SK-N-SH treated with all-trans-retinoic acid at 6 μM for 48 hours (cell line): ENCODE results near the gene SMTN.

ENCODE experiments used
- ARNTL ChIP-seq: fragments of 450-650 bp; formaldehyde crosslinking; IDR thresholded peaks from 2 replicates; pipeline ENCODE4 v1.5.0; 2020; ENCODE audit warnings: low read depth, mild to moderate bottlenecking, moderate library complexity, borderline replicate concordance
- CSDC2 ChIP-seq: fragments of 250-450 bp; sonication (Bioruptor Pico); IDR thresholded peaks from 2 replicates; pipeline ENCODE4 v1.5.0; 2020; ENCODE audit warnings: mild to moderate bottlenecking, moderate library complexity
- PPARA ChIP-seq: fragments of 250-450 bp; sonication (Bioruptor Pico); IDR thresholded peaks from 2 replicates; pipeline ENCODE4 v1.5.0; 2020; ENCODE audit warnings: mild to moderate bottlenecking, borderline replicate concordance
- ZFP30 ChIP-seq: fragments of 450-650 bp; formaldehyde crosslinking; IDR thresholded peaks from 2 replicates; pipeline ENCODE4 v1.5.0; 2022; ENCODE audit warnings: mild to moderate bottlenecking, moderate library complexity
- TF ChIP-seq, protein P1 (sequence below): fragments of 250-450 bp; sonication (Bioruptor Pico); IDR thresholded peaks from 2 replicates; pipeline ENCODE4 v1.8.0; 2020; ENCODE audit warnings: mild to moderate bottlenecking, moderate library complexity, borderline replicate concordance
- TF ChIP-seq, protein P2 (sequence below): fragments of 250-450 bp; sonication (Bioruptor Pico); IDR thresholded peaks from 2 replicates; pipeline ENCODE4 v1.8.0; 2021; ENCODE audit warnings: low read depth, mild to moderate bottlenecking, moderate library complexity, borderline replicate concordance

DNA sequence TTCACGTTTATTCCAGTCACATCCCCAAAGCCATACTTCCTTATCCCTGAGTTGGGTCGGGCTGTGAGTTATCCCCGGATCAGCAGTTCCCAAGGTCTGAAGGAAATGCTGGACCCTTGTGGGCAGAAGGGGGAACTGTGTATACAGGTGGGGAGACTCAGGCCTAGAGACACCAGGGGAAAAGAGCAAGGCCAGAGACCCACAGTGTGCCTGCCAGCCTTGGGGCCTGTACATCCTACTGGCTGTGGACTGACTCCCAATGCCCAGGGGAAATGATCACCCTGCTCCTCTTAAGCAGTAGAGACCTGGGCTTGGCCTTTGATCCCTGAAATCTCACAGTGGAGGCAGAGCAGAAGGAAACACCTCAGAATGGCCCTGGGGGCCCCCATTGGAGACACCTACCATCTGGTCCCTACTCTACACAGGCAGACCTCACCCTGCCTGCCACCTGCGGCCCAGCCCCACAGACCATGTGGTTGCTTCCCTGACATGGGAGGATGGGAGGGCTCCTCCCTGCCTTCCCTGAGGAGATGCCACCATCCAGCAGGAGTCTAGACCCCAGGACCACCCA lies 25.0 kb downstream of the SMTN start:
- TF ChIP-seq, protein P1, sequence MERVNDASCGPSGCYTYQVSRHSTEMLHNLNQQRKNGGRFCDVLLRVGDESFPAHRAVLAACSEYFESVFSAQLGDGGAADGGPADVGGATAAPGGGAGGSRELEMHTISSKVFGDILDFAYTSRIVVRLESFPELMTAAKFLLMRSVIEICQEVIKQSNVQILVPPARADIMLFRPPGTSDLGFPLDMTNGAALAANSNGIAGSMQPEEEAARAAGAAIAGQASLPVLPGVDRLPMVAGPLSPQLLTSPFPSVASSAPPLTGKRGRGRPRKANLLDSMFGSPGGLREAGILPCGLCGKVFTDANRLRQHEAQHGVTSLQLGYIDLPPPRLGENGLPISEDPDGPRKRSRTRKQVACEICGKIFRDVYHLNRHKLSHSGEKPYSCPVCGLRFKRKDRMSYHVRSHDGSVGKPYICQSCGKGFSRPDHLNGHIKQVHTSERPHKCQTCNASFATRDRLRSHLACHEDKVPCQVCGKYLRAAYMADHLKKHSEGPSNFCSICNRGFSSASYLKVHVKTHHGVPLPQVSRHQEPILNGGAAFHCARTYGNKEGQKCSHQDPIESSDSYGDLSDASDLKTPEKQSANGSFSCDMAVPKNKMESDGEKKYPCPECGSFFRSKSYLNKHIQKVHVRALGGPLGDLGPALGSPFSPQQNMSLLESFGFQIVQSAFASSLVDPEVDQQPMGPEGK (CRISPR knock-in tag) = no peak
- no peak for TF ChIP-seq ZFP30 (CRISPR knock-in tag)
- TF ChIP-seq, protein P2, sequence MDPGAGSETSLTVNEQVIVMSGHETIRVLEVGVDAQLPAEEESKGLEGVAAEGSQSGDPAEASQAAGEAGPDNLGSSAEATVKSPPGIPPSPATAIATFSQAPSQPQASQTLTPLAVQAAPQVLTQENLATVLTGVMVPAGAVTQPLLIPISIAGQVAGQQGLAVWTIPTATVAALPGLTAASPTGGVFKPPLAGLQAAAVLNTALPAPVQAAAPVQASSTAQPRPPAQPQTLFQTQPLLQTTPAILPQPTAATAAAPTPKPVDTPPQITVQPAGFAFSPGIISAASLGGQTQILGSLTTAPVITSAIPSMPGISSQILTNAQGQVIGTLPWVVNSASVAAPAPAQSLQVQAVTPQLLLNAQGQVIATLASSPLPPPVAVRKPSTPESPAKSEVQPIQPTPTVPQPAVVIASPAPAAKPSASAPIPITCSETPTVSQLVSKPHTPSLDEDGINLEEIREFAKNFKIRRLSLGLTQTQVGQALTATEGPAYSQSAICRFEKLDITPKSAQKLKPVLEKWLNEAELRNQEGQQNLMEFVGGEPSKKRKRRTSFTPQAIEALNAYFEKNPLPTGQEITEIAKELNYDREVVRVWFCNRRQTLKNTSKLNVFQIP (CRISPR knock-in tag) = no peak
- no peak for TF ChIP-seq ARNTL (CRISPR knock-in tag)
- no peak for TF ChIP-seq CSDC2
- no peak for TF ChIP-seq PPARA (CRISPR knock-in tag)
